Hematopoietic multipotent progenitor cell treated with erythropoietin and hydrocortisone succinate and interleukin-3 and kit ligand, for 8 days (in vitro differentiated cells): ENCODE results near the gene SPEF1.
A peak's percentile ranks its signal among the peaks of the same experiment; 100 is the strongest.
"Not testable (repeated sequence)": the region's sequence is repeated elsewhere in the genome, so short reads cannot be mapped to it uniquely, and the experiment has no call there.

ENCODE experiments used
- DNase-seq: peaks from one replicate; pipeline ENCODE4 v3.0.0-alpha.2; 2015

Gene SPEF1

DNA sequence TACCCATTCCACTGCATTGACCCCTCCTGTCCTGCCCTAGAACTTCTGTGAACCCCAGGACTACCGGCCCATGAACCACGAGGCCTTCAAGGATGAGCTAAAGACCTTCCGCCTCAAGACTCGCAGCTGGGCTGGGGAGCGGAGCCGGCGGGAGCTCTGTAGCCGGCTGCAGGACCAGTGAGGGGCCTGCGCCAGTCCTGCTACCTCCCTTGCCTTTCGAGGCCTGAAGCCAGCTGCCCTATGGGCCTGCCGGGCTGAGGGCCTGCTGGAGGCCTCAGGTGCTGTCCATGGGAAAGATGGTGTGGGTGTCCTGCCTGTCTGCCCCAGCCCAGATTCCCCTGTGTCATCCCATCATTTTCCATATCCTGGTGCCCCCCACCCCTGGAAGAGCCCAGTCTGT is 23.5 kb upstream of the SPEF1 start:
- no peak for DNase-seq

DNA sequence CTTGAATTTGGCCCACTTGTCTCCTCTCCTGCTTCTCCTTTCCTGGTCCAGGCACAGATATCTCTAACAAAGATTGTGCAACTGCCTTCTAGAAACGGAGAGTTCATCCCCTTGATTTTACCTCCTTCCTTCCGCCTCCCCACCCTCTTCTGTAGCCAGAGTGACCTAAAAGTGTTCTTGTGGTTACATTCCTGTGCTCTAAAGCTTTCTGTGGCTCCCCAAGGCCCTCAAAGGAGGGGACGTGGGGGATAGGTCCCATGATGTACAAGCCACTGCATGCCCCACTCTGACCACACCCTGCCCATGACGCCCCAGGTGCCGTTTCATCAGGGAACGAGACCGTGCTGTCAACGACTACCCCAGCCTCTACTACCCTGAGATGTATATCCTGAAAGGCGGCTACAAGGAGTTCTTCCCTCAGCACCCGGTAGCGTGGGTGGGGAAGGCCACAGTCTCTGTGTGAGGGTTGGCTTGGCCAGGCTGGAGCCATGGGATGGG is 23.1 kb upstream of the SPEF1 start:
- DNase-seq, result no peak

DNA sequence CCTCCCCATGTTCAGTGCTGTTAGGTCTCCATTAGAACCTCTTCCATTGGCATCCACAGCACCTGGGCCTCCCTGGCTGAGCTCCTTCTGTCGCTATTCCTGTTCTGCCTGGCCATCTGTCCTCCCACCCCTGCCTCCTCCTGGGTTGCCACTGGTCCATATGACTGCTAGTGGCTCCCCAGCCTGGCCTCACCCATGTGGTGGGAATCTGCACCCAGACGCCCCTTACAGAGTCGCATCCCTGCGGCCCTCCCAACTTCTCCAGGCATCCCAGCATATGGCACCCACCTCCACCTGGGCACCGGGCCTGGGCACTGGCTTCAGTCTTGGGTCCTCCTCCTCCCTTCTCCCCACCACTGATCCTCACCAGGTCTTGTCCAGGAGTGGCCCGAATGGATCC is 22.6 kb upstream of the SPEF1 start:
- DNase-seq, result no peak

DNA sequence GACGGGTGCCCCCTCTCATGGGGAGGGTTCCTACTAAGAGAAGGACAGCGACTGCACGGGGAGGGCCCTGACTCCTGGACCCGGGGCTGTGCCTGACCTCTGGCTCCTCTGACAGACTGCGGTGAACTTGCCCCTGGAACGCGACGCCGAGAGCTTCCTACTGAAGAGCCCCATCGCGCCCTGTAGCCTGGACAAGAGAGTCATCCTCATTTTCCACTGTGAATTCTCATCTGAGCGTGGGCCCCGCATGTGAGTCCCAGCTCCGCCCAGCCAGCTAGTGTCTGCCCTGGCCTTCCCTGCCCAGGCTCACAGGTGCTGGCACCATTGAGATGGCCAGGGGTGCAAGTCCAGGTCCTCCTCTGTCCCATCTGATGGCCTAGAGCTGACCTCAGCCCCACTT is 22.0 kb upstream of the SPEF1 start:
- no peak for DNase-seq

DNA sequence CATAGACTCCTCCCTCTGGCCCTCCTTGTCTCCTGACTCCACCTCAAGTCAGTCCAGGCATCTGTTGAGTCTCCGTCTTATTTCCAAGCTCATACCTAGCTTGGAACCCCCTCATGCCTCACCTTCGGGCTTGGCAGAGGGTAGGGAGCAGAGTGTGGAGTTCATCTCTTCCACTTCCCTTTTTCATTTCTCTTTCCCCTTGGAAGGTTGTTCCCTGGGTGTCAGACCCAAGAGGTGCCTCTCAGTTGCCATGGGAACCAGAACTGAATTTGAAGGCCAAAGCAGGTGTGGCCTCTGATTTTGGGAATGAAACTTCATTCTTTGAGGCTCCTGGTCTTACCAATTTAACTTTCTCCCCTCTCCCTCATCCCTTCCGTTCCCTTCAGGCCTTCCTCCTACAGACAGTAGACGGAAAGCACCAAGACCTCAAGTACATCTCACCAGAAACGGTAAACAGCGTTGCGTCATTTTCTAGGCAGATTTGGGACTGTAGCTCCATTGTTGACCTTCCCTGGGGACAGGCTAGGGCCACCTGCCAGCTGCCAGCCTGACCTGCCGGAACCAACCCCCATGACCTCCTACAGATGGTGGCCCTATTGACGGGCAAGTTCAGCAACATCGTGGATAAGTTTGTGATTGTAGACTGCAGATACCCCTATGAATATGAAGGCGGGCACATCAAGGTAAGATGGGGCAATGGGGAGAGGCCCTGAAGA is 21.4 kb upstream of the SPEF1 start:
- DNase-seq, result no peak

DNA sequence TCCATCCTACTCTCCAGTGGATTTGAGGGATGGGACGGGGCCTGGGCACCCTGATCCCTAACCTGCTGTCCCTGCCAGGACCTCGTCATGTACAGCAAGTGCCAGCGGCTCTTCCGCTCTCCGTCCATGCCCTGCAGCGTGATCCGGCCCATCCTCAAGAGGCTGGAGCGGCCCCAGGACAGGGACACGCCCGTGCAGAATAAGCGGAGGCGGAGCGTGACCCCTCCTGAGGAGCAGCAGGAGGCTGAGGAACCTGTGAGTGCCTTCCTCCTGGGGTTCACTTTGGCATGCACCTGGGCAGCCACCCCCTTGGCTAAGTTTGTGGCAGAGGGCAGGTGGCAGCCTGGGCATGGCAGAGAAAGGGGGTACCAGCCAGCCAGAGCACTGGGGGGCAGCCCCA is 20.6 kb upstream of the SPEF1 start:
- DNase-seq, result no peak

DNA sequence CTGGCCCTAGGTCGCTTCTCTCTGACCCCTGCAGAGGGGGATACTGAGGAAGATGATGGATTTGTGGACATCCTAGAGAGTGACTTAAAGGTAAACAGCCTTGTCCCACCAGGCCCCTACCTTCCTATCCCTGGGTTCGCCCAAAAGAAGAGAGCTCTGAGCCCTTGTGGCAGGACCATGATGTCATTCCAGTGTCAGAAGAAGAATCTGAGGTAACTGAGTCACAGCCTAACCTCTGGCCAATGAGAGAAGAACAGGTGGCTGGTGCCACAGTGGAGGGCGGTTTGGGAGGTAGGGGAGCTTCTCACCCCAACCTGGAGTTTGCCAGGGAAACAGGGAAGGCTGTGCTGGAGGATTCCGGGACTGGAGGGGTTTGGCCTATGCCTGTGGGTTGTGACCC is 20.1 kb upstream of the SPEF1 start:
- no peak for DNase-seq

DNA sequence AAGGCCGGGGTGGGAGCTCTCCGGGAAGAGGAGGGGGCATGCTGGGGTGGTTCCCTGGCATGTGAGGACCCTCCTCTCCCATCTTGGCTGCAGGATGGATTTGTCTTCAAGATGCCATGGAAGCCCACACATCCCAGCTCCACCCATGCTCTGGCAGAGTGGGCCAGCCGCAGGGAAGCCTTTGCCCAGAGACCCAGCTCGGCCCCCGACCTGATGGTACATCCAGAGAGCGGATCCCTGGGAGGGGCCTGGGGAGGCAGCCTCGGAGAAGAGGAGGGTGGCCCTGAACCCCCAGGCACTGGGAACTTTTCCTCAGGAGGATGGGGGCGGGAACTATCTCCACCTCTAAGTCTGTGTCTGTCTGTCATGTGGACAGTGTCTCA is 19.6 kb upstream of the SPEF1 start:
- DNase-seq, result no peak

DNA sequence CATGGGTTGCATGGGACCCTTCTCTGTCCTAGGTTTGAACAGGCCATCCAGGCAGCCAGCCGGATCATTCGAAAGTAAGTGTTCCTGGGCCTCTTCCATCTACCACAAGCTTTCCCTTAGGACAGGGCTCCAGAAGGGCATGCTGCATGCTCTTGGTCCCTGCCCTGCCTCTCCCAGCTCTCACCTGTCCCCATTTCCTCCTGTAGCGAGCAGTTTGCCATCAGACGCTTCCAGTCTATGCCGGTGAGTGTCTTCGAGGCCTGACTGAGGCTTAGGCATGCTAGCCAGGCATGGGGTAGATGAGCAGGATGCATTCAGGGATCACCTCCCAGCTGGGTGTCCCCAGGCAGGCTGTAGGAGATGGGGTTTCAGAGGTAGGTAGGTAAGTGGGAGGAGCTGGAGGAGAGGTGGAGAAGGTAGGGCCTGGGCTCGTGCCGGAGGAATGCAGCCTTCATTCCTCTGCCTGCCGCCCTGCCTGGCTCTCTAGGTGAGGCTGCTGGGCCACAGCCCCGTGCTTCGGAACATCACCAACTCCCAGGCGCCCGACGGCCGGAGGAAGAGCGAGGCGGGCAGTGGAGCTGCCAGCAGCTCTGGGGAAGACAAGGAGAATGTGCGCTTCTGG is 19.1 kb upstream of the SPEF1 start:
- no peak for DNase-seq

DNA sequence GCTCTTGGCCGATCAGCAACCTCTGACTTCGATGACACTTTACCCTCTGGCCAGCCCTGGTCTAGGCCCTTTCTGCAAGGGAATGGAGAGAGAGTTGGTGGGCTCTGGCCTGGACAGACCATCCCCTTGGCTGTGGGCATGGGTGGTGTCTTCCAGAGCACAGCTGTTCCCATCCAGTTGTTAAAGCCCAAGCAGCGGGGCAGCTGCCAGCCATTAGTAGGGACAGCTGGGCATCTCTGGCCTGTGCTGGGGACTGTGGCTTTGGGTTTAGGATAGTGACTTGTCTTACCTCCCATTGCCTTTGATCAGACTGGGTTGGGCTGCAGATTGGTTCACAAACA is 17.6 kb upstream of the SPEF1 start:
- no peak for DNase-seq

DNA sequence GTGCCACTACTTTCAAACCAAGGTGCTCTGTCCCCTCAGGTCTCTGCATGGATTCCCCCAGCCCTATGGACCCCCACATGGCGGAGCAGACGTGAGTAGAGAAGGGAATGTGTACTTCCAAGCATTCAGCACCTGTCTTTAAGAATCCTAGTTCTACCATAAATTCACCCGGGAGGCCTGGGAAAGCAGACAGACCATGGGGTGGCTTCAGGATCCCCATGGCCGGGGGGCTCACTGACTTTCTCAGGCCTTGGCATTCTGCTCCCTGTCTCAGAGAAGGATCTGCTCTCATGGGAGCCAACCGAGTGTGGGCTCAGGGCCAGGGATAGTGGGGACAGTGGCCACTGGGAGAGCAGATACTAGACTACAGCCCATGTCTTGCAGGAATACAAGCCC is 17.1 kb upstream of the SPEF1 start:
- DNase-seq, result no peak

DNA sequence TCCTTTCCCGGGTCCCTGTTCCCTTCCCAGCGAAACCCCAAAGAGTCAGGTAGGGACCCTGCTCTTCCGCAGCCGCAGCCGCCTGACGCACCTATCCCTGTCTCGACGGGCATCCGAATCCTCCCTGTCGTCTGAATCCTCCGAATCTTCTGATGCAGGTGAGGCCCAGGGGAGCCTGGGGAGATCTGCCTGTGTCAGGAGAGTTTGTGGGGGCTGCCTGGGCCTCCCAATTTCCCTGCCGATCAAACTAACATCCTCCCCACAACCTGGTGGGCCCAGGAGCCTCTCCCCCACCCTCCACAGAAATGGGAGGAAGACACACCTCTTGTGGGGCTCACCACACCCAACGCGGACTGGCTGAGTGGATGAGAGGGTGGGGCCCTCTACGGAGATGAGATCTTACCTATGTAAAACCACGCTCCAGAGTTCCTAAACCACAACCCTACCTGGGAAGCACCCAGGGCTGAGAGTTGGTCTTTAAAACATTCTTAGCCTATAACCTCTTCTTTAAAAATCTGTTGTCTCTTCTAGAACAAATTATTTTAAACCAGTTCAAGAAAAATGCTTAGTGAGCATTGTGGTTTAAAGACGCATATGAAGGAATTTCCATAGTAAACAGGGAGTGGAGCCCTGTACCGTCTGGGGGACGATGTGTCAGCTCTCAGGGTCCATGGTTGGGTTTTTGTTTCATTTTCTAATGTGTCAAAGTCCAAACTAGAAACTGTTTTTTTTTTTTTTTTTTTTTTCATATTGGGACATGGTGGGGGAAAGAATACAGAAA is 16.5 kb upstream of the SPEF1 start:
- peak; percentile 39 for DNase-seq

DNA sequence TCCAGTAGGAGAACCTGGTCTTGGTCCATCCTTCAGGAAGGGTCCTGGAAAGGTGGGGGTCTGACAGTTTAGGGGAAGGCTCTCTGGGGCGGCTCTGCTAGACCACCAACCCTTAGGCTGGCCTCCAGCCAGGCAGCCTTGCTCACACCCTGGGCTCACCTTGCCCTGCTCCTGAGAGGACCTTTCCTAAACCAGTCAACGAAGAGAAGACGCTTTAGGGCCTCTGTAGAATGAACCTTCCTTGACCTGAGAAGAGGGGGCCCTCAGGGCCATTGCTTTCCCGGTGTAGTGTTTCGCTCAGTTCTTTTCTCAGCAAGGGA is 15.9 kb upstream of the SPEF1 start:
- no peak for DNase-seq

DNA sequence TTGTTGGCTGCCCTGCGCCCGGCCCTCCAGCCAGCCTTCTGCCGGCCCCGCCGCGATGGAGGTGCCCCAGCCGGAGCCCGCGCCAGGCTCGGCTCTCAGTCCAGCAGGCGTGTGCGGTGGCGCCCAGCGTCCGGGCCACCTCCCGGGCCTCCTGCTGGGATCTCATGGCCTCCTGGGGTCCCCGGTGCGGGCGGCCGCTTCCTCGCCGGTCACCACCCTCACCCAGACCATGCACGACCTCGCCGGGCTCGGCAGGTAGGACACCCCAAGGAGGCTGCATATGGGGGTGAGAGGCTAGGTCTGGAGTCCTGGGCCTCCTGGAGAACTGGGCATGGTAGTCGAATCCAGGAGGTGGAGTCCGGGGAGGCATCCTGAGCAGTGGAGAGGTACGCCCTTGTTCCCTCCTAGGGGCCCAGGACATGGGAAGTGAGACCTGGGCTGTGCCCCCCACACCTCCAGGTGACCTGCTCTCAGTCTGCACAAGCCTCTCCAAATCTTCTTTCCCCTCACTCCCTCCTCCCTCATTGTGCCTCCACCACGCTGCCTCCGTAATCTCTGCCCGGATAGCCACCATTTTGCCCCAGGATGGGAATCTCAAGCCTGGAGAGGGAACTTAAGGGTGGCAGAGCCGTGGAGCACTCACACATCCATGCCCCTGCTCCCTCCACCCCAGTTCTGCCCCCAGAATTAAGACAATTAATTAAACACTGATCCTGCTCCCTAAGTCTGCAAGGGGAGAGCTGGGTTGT is 15.4 kb upstream of the SPEF1 start:
- no peak for DNase-seq

DNA sequence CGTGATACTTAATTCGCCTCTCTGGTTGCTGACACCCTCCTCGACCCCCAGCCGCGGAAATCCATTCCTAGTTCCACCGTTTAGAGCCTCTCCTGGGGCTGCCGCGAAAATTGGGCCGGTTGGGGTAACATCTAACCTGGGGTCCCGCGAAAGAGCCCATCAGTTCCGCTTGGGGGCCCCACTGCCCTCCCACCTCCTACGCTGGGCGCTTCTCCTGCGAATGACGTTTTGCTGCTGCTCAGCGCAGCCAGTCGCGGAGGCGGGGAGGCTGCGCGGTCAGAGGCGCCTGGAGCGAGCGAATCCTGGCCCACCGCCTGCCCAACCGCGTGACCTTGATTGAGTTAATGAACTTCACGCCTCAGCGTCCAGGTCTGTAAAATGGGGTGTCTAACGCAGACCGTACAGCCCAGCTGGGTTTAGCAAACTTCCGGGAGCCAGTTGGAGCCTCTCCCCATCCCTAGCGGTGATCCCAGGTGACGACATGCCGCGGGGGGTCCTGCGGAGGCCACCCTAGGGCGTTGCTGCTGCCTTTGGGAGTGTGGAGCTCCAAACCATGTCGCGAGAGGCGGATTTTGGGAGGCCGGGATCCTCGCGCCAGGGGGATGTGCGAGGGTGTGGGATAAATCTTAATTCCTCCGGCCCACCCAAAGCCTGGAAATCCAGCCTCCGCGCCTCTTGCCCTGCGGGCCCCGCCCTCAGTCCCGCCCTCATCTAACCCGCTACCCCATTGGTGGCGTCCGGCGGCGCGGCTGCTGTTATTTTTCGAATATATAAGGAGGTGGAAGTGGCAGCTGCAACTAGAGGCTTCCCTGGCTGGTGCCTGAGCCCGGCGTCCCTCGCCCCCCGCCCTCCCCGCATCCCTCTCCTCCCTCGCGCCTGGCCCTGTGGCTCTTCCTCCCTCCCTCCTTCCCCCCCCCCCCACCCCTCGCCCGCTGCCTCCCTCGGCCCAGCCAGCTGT is 14.5 kb upstream of the SPEF1 start, which contains the start of gene CDC25B:
Gene CDC25B, plus strand, starts transcription at position 800 of the 958 bp plus-strand sequence. CDS start 222 bp downstream, outside the sequence.
- DNase-seq, result peak; percentile 89

DNA sequence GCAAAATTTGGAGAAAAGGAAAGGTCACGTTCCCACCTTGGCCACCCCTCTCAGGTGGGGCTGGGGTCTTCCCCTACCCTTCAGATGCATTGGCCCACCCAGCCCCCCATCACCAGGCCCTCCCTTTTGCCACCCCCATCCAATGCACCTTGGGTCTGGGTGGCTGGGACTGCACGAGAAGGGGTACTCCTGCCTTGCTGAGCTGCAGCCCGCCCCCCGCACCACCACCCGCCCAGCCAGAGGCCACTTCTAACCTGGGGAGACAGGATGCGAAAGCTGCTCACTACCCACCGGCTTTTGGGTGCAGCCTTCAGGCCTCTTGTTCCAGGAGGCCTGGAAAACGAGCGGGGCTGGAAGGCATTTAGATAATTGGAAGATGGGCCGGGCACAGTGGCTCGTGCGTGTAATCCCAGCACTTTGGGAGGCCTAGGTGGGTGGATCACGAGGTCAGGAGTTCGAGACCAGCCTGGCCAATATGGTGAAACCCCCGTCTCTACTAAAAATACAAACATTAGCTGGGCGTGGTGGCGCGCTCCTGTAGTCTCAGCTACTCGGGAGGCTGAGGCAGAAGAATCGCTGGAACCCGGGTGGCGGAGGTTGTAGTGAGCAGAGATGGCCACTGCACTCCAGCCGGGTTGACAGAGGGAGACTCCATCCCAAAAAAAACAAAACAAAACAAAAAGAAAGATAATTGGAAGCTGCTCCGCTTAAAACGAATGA is 13.6 kb upstream of the SPEF1 start:
- DNase-seq, result no peak

DNA sequence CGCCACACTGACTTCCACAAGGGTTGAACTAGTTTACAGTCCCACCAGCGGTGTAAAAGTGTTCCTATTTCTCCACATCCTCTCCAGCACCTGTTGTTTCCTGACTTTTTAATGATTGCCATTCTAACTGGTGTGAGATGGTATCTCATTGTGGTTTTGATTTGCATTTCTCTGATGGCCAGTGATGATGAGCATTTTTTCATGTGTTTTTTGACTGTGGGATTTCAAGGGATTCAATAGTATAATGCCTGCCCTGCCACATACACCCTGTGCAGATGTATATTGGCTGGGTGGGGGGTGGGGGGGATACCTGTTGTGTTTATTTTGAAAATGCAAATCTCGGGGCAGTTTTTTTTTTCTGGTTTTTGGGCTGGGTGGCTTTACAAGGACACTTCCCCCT is 12.9 kb upstream of the SPEF1 start:
- DNase-seq, result not testable (repeated sequence)

DNA sequence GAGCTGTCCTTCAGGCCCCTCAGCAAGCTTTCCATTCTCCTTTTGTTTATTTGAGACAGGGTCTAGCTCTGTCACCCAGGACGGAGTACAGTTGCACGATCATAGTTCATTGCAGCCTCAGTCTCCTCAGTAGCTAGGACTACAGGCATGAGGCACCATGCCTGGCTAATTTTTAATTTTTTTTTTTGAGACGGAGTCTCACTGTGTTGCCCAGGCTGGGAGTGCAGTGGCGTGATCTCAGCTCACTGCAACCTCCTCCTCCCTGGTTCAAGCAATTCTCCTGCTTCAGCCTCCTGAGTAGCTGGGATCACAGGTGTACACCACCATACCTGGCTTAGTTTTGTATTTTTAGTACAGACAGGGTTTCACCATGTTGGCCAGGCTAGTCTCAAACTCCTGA is 8.0 kb upstream of the SPEF1 start:
- not testable (repeated sequence) for DNase-seq

DNA sequence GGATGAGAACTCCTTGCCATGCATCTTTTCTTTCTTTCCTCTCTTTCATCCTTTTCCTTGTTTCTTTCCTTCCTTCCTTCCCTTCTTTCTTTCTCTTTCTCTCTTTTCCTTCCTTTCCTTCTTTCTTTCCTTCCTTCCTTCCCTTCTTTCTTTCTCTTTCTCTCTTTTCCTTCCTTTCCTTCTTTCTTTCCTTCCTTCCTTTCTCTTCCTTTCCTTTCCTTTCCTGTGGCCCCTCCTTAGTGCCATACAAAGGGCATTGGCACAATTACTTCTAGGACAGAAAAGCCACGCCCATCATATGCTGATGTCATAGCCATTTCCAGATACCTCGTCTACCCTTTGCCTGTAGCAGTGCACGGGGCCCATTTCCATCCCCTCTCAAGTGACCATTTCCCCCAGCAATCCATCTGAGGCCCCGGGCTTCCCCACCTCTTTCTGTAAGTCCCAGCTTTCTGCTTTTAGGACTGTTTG is 7.5 kb upstream of the SPEF1 start:
- peak; percentile 54 for DNase-seq

DNA sequence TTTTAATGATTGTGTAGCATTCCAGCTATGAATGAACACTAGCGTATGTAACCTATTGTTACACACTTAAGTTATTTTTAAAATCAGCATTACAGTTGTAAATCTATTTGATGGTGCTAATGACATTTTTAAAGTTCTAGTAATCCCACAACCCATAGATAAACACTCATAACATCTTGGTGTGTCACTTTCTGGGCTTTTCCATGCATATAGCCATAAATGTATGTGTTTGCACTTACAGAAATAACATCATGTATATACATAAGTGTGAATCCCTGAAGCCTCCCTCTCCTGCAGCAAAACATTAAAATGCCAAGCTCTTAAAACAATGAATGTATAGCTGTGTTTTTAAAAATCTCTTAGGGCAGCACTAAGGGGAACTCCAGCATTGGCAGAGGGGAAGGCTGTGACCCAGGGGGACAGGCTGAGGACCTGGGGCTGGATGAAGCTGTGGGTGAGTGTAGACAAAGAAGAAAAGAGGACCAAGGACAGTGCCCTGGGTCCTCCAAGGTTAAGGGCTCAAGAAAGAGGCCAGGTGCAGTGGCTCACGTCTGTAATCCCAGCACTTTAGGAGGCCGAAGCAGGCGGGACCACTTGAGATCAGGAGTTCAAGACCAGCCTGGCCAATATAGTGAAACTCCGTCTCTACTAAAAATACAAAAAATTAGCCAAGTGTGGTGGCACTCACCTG is 6.2 kb upstream of the SPEF1 start:
- no peak for DNase-seq
